ENCODE measurements around the gene LEFTY1. TPM values are rescaled to one million over a fixed set of nuclear protein-coding genes. Genes with fewer than 3 reads are reported as not detected.

The LEFTY1 gene
- total RNA-seq, 2 donors from 2014 or later, result 0.27 TPM; not detected in 1

- DNase-seq (no peak), ATAC-seq (no peak)
- intact Hi-C loops (cut with DNase I), result no loop called here
These were observed 29.8 kb downstream of the LEFTY1 start for GRCh38 chr1:225859151-225859550.

- intact Hi-C loops (cut with DNase I), result no loop called here
- no peak for ATAC-seq
- DNase-seq, result no peak
These were observed 31.7 kb downstream of the LEFTY1 start for GRCh38 chr1:225857256-225857655.

GRCh38 chr1:225855503-225856300, 33.2 kb downstream of the LEFTY1 start:
- intact Hi-C loops (cut with DNase I), result no loop called here
- no peak for DNase-seq
- ATAC-seq, result no peak

- intact Hi-C loops (cut with DNase I), result no loop called here
- DNase-seq (no peak), ATAC-seq (no peak)
These were observed 35.5 kb downstream of the LEFTY1 start for GRCh38 chr1:225853441-225853840.

GRCh38 chr1:225852413-225853124, 36.4 kb downstream of the LEFTY1 start:
- no peak for DNase-seq
- intact Hi-C loops (cut with DNase I), result no loop called here

GRCh38 chr1:225851805-225852204, 37.1 kb downstream of the LEFTY1 start:
- ATAC-seq (no peak), DNase-seq (no peak)
- intact Hi-C loops (cut with DNase I), result no loop called here

More at GRCh38 chr1:225852413-225853124, 36.4 kb downstream of the LEFTY1 start:
- no peak for ATAC-seq

GRCh38 chr1:225850370-225850769, 38.6 kb downstream of the LEFTY1 start:
- DNase-seq, result no peak
- ATAC-seq, result no peak
- intact Hi-C loops (cut with DNase I), result no loop called here

- intact Hi-C loops (cut with DNase I), result loop anchor here in 1 of 2 donors (5.0 to 10.0 kb wide), 2 partner anchors 38 to 375 kb away; partner anchors contain the start of gene EPHX1
- DNase-seq, result peak; percentile 53
- ATAC-seq, result peak in 1 of 2 donors; percentile 4
These were observed 39.0 kb downstream of the LEFTY1 start for GRCh38 chr1:225849925-225850324.

- intact Hi-C loops (cut with DNase I), result loop anchor here in 1 of 2 donors (5.0 to 10.0 kb wide), 2 partner anchors 36 to 373 kb away; partner anchors contain the start of gene EPHX1
- ATAC-seq (peak in 1 of 2 donors; percentile 3), DNase-seq (no peak)
These were observed 40.7 kb downstream of the LEFTY1 start for GRCh38 chr1:225848030-225848955.

- DNase-seq (no peak), ATAC-seq (no peak)
- intact Hi-C loops (cut with DNase I), result loop anchor here in 1 of 2 donors (5.0 to 10.0 kb wide), 2 partner anchors 35 to 373 kb away; partner anchors contain the start of gene EPHX1
These were observed 41.3 kb downstream of the LEFTY1 start for GRCh38 chr1:225847610-225848009.

- ATAC-seq (peak in 1 of 2 donors; percentile 1), DNase-seq (no peak)
- intact Hi-C loops (cut with DNase I), result loop anchor here in 1 of 2 donors (5.0 to 10.0 kb wide), 2 partner anchors 34 to 372 kb away; partner anchors contain the start of gene EPHX1
These were observed 42.3 kb downstream of the LEFTY1 start for GRCh38 chr1:225846331-225847310.

GRCh38 chr1:225845571-225846259, 43.2 kb downstream of the LEFTY1 start:
- ATAC-seq, result peak; percentile 74 to 79
- intact Hi-C loops (cut with DNase I), result loop anchor here in 1 of 2 donors (5.0 to 10.0 kb wide), 2 partner anchors 33 to 371 kb away; partner anchors contain the start of gene EPHX1
- DNase-seq, result peak; percentile 86

GRCh38 chr1:225845097-225845496, 43.8 kb downstream of the LEFTY1 start:
- no peak for ATAC-seq
- DNase-seq, result no peak
- intact Hi-C loops (cut with DNase I), result loop anchor here in 1 of 2 donors (5.0 to 10.0 kb wide), 2 partner anchors 33 to 370 kb away; partner anchors contain the start of gene EPHX1

GRCh38 chr1:225844236-225845061, 44.5 kb downstream of the LEFTY1 start:
- intact Hi-C loops (cut with DNase I), result loop anchor here in 1 of 2 donors (5.0 to 10.0 kb wide), 2 partner anchors 32 to 370 kb away; partner anchors contain the start of gene EPHX1
- no peak for DNase-seq
- peak in 1 of 2 donors; percentile 24 for ATAC-seq

- intact Hi-C loops (cut with DNase I), result loop anchor here in 1 of 2 donors (10.0 kb wide), 1 partner anchor 369 kb away; no protein-coding TSS in a partner anchor
- DNase-seq (no peak), ATAC-seq (no peak)
These were observed 45.5 kb downstream of the LEFTY1 start for GRCh38 chr1:225843426-225843795.

All from left cardiac atrium (tissue), 4 donors.